ENCODE results near the gene APOL1. TPM values are rescaled to one million over a fixed set of nuclear protein-coding genes. Genes with fewer than 3 reads are reported as not detected.

The APOL1 gene
- total and polyA plus RNA-seq, 2 of the 13 experiments (the other 11 are each of a cell fraction or from before 2014, with no cell fraction given): 20.3 to 75.0 TPM

GRCh38 chr22:36239401-36240171 lies 13.3 kb upstream of the APOL1 start, which contains the start of gene APOL2 (continued):
- TF ChIP-seq SSRP1 (CRISPR knock-in tag; IDR thresholded peaks at IDR 0.05) (peak; percentile 50; the same call in 1 of the 2 replicates), RBM39 (IDR thresholded peaks at IDR 0.05; ENCODE audit: low read depth, low read length, poor library complexity, severe bottlenecking) (no peak), ZNF850 (CRISPR knock-in tag; conservative IDR thresholded peaks at IDR 0.05) (no peak), HNRNPLL (IDR thresholded peaks at IDR 0.05; ENCODE audit: low read depth, low read length, poor library complexity, severe bottlenecking) (no peak), HOXA5 (CRISPR knock-in tag; IDR thresholded peaks at IDR 0.05) (no peak), ARNT2 (CRISPR knock-in tag; IDR thresholded peaks at IDR 0.05; ENCODE audit: low read depth) (no peak), ATAD3A (CRISPR knock-in tag; IDR thresholded peaks at IDR 0.05) (no peak), ZNF766 (CRISPR knock-in tag; IDR thresholded peaks at IDR 0.05; ENCODE audit: borderline replicate concordance) (peak; percentile 89), TOE1 (CRISPR knock-in tag; IDR thresholded peaks at IDR 0.05) (no peak), ASH2L (IDR thresholded peaks at IDR 0.05; ENCODE audit: insufficient read length, low read depth, low read length) (peak; percentile 38), ZNF317 (CRISPR knock-in tag; IDR thresholded peaks at IDR 0.05) (peak; percentile 80), SMARCE1 (IDR thresholded peaks at IDR 0.05; ENCODE audit: borderline replicate concordance) (no peak), ZNF446 (CRISPR knock-in tag; IDR thresholded peaks at IDR 0.05) (no peak), ZNF782 (CRISPR knock-in tag; IDR thresholded peaks at IDR 0.05; ENCODE audit: borderline replicate concordance) (0 out of 2 replicates have a peak, but pooled peaks have one; percentile 17), E2F2 (CRISPR knock-in tag; IDR thresholded peaks at IDR 0.05; ENCODE audit: borderline replicate concordance) (no peak), ZNF501 (CRISPR knock-in tag; IDR thresholded peaks at IDR 0.05) (no peak), ZNF678 (CRISPR knock-in tag; IDR thresholded peaks at IDR 0.05) (0 out of 2 replicates have a peak, but pooled peaks have one; percentile 39), PCBP1 (IDR thresholded peaks at IDR 0.05; ENCODE audit: borderline replicate concordance, low read depth, low read length) (no peak), ZNF652 (CRISPR knock-in tag; IDR thresholded peaks at IDR 0.05; ENCODE audit: borderline replicate concordance, low read depth) (no peak), HNRNPL (IDR thresholded peaks at IDR 0.05; ENCODE audit: low read depth, low read length) (no peak), ZNF570 (CRISPR knock-in tag; IDR thresholded peaks at IDR 0.05; ENCODE audit: borderline replicate concordance) (no peak), MAF1 (CRISPR knock-in tag; IDR thresholded peaks at IDR 0.05; ENCODE audit: borderline replicate concordance) (no peak), EED (CRISPR knock-in tag; IDR thresholded peaks at IDR 0.05) (no peak), SALL1 (CRISPR knock-in tag; IDR thresholded peaks at IDR 0.05) (peak; percentile 82), ATF4 (CRISPR knock-in tag; IDR thresholded peaks at IDR 0.05) (no peak), ZFP62 (CRISPR knock-in tag; IDR thresholded peaks at IDR 0.05) (no peak), ZNF430 (CRISPR knock-in tag; IDR thresholded peaks at IDR 0.05) (no peak), AKAP8 (CRISPR knock-in tag; IDR thresholded peaks at IDR 0.05) (no peak), ZNF121 (CRISPR knock-in tag; IDR thresholded peaks at IDR 0.05) (no peak), MXD3 (CRISPR knock-in tag; IDR thresholded peaks at IDR 0.05) (no peak)
